ENCODE results near the gene ACADS. TPM values are rescaled to one million over a fixed set of nuclear protein-coding genes. Genes with fewer than 3 reads are reported as not detected.
A peak's percentile ranks its signal among the peaks of the same experiment; 100 is the strongest.

ACADS gene
- total RNA-seq, 2 experiments from 2014 or later = 15.5 to 20.1 TPM

DNA sequence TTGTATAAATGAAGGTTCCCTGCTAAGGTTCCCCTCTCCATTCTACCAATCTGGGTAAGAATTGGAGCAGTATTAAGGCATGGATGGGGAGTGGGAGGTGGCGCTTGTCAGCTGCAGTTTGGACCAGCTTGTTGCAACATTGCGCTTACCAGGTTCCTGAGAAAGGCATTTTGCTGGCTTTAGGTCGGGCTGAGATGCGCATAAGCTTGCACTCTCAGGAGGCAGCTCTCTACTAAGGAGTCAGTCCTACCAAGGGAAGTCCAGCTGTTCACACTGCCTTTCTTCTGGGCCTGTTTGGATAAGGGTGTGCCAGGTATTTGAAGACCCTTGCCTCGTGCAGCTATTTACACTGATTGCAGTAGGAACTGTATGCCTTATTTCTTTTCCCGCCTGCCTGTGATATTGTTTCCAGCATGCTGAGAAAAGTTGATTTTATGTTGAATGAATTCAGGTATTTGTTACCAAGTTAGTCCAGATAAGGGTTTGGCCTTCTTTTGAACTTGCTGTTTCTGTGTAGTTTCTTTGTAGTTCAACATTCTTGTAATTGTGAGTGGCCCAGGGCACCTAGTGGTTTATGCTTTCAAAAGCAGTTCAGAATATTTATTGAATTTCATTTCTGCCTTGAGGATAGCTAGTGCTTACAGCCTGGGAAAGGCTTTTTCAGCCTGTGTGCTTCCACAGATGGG is 36.1 kb upstream of the ACADS start:
- Mint-ChIP-seq H3K9me3 (no peaks in the 10 kb centered on the region), H3K4me3 (peak overlapping the region; percentile 89), H3K27me3 (no peaks in the 10 kb centered on the region), H3K27ac (no peak overlapping the region), H3K36me3 (ENCODE audit: low read depth) (peaks cover 14% of the 10 kb centered on the region), H3K4me1 (peaks cover 71% of the 10 kb centered on the region)
- DNase-seq = no peak
- ChIA-PET CTCF (interaction anchor here (0.9 to 1.6 kb wide), 3 partner anchors 9 to 137 kb away, joined by 3 to 6 read pairs (median 3); no protein-coding TSS in a partner anchor), POLR2A (interaction anchor here (0.6 kb wide), 1 partner anchor 689 kb away, joined by 3 read pairs; no protein-coding TSS in a partner anchor)

DNA sequence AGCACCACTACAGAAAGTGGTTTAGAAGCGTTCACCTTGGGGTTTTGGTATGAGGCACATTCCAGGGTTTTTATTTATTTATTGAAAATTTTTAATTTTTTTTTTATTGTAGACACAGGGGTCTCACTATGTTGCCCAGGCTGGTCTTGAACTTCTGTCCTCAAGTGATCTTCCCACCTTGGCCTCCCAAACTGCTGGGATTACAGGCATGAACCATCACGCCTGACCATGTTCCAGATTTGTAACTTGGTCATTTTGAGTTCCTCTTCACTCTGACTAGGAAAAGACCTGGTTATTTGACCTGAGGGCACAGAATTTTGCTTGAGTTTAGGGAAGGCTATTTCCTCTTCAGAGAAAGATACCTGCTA is 35.6 kb upstream of the ACADS start:
- Mint-ChIP-seq H3K27me3 (no peaks in the 10 kb centered on the region), H3K9me3 (no peaks in the 10 kb centered on the region), H3K36me3 (ENCODE audit: low read depth) (peaks cover 19% of the 10 kb centered on the region), H3K27ac (no peak overlapping the region), H3K4me3 (no peak overlapping the region), H3K4me1 (peaks cover 66% of the 10 kb centered on the region)
- ChIA-PET CTCF (interaction anchor here (0.6 to 1.6 kb wide), 4 partner anchors 9 to 187 kb away, joined by 3 to 6 read pairs (median 3); no protein-coding TSS in a partner anchor), POLR2A (no interaction called here)
- no peak for DNase-seq

DNA sequence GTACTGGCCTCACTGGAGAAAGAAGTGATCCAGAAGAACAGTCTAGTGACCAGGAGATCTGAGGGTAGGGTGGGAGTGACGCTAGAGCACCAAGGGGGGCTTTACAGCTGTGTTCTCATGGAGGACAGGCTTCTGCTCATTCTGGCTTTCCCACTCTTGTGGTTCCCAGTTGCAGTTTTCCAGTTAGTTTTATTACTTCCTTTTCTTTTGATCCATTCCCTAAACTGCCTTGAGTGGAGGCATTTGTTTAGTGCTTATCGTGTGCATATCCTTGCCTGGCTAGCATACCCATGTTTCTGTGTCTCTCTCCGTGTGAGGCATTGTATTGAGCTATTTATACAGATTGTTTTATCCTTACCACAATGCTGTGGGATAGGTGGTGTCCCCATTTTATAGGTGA is 34.6 kb upstream of the ACADS start:
- no peak for DNase-seq
- Mint-ChIP-seq H3K9me3 (no peaks in the 10 kb centered on the region), H3K36me3 (ENCODE audit: low read depth) (peaks cover 25% of the 10 kb centered on the region), H3K27ac (no peak overlapping the region), H3K4me1 (peaks cover 60% of the 10 kb centered on the region), H3K27me3 (no peaks in the 10 kb centered on the region), H3K4me3 (no peak overlapping the region)
- ChIA-PET POLR2A (no interaction called here), CTCF (interaction anchor here (1.0 to 1.6 kb wide), 2 partner anchors 8 to 15 kb away, joined by 3 to 6 read pairs; no protein-coding TSS in a partner anchor)

DNA sequence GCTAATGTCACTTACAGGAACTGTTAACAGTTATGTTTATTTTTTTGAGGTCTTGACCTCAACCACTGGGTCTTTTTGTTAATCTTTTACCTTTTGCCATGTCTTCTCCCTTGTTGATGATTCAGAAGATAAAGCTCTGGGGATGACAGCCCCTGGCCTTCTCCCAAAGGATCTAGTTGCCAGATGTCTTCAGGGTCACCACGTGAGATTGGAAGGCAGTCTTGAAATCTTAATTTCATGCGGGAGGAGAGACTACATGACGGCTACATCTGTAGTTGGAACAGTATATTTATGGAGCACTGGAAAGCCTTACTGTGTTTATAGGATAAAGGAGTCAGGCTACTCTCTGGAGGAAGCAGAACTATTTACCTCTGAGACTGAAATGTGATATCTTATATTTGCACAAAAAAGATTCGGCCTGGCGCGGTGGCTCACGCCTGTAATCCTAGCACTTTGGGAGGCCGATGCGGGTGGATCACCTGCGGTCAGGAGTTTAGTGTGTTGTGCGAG is 33.0 kb upstream of the ACADS start:
- no peak overlapping the region for H3K4me3 Mint-ChIP-seq
- ChIA-PET POLR2A (no interaction called here), CTCF (interaction anchor here (1.0 to 1.4 kb wide), 2 partner anchors 43 to 659 kb away, joined by 4 read pairs; partner anchors contain the start of gene ANAPC5)
- H3K27ac Mint-ChIP-seq = peak overlapping the region; percentile 25
- H3K36me3 Mint-ChIP-seq (ENCODE audit: low read depth) = peaks cover 39% of the 10 kb centered on the region
- DNase-seq = no peak
- H3K4me1 Mint-ChIP-seq = peaks cover 60% of the 10 kb centered on the region
- H3K9me3 Mint-ChIP-seq = no peaks in the 10 kb centered on the region
- H3K27me3 Mint-ChIP-seq = no peaks in the 10 kb centered on the region

DNA sequence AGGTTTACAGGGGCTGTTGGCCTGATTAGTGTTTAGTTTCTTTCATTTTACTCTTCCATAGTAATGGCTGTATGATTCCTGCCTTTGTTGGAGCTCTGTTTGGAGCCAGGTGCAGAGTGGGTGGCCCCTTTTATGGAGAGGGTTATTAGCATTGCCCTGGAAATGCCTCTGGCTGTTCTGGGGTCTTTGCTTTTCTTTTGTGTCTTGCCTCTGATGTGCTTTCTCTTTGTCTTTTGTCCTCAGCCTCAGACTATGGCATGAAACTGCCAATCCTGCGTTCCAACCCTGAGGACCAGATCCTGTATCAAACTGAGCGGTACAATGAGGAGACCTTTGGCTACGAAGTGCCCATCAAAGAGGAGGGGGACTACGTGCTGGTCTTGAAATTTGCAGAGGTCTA is 31.8 kb upstream of the ACADS start:
- no peak for DNase-seq
- Mint-ChIP-seq H3K9me3 (no peaks in the 10 kb centered on the region), H3K4me1 (peaks cover 47% of the 10 kb centered on the region), H3K36me3 (ENCODE audit: low read depth) (peaks cover 46% of the 10 kb centered on the region), H3K27ac (no peak overlapping the region), H3K27me3 (no peaks in the 10 kb centered on the region), H3K4me3 (no peak overlapping the region)
- POLR2A ChIA-PET = no interaction called here
- CTCF ChIA-PET = interaction anchor here (2.2 kb wide), 1 partner anchor 16 kb away, joined by 7 read pairs; the partner anchor contains the start of gene UNC119B

DNA sequence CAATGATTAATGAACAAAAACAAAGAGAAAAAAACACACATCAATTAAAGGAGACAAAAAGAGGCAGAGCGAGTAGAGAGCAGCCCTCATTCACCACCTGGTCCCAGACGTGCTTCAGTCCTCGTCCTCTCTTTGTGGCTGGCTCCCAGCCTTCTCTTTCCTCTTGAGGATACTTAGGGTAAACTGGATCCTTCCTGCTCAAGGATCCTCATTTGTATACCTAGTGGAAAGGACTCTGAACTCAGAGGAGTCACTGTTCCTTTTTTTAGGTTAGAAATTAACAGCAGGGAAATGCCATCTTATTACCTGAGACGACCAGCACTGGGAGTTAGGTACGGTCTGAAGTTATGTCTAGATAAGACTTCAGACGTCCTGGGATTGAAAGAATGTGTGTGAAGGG is 29.0 kb upstream of the ACADS start:
- POLR2A ChIA-PET = no interaction called here
- CTCF ChIA-PET = interaction anchor here (0.6 kb wide), 1 partner anchor 390 kb away, joined by 3 read pairs; no protein-coding TSS in a partner anchor

DNA sequence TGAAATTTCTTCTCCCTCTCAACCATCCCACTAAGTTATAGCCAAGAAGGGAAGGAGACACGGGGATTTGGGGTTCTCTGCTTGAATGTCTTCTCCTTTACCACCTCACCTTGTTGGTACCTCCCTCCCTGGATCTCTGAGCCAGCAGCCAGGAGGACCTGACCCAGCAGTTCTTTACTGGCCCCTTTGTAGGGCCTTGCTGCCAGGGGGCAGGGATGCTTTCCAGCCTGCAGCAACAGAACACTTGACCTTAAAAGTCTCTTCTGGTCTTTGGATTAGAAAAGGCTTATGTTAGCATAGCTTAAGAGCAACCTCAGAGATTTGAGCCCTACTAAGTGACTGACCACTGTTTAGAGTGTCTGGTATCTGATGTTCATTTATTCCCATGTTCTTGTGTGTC is 28.3 kb upstream of the ACADS start:
- Mint-ChIP-seq H3K9me3 (no peaks in the 10 kb centered on the region), H3K27me3 (no peaks in the 10 kb centered on the region), H3K4me3 (no peak overlapping the region), H3K27ac (peak overlapping the region; percentile 38), H3K36me3 (ENCODE audit: low read depth) (peaks cover 61% of the 10 kb centered on the region), H3K4me1 (peaks cover 15% of the 10 kb centered on the region)
- ChIA-PET POLR2A (no interaction called here), CTCF (interaction anchor here (0.6 to 2.9 kb wide), 8 partner anchors 9 to 389 kb away, joined by 3 to 11 read pairs (median 4); partner anchors contain the start of gene UNC119B)
- no peak for DNase-seq

More for the DNA sequence above, 29.0 kb upstream of the ACADS start:
- Mint-ChIP-seq H3K27ac (no peak overlapping the region), H3K4me3 (no peak overlapping the region), H3K27me3 (no peaks in the 10 kb centered on the region), H3K4me1 (peaks cover 22% of the 10 kb centered on the region), H3K9me3 (no peaks in the 10 kb centered on the region), H3K36me3 (ENCODE audit: low read depth) (peaks cover 59% of the 10 kb centered on the region)
- DNase-seq = no peak

DNA sequence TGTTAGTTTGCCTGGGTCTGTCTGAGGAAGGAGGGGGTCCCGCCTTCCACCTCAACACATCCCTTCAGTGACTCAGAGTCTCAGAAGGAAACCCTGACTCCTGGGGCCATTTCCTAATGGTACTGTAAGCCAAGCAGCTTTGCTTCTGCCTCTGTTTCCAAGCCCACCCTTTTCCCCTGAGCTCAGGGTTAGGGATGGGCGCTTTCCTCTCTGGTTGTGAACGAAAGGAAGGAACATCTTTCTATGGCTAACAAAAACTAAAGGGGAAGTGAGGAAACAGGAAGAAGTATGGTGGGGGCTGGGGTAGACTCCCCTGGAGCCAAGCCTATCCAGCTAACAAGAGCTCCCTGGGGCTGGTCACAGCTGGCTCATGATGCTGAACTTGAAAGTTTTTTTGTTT is 27.0 kb upstream of the ACADS start:
- Mint-ChIP-seq H3K36me3 (ENCODE audit: low read depth) (peaks cover 60% of the 10 kb centered on the region), H3K9me3 (no peaks in the 10 kb centered on the region), H3K4me1 (peaks cover 2% of the 10 kb centered on the region), H3K4me3 (no peak overlapping the region), H3K27me3 (no peaks in the 10 kb centered on the region), H3K27ac (no peak overlapping the region)
- ChIA-PET POLR2A (no interaction called here), CTCF (interaction anchor here (1.1 to 2.9 kb wide), 6 partner anchors 9 to 52 kb away, joined by 3 to 11 read pairs (median 4); partner anchors contain the start of gene UNC119B)
- no peak for DNase-seq

DNA sequence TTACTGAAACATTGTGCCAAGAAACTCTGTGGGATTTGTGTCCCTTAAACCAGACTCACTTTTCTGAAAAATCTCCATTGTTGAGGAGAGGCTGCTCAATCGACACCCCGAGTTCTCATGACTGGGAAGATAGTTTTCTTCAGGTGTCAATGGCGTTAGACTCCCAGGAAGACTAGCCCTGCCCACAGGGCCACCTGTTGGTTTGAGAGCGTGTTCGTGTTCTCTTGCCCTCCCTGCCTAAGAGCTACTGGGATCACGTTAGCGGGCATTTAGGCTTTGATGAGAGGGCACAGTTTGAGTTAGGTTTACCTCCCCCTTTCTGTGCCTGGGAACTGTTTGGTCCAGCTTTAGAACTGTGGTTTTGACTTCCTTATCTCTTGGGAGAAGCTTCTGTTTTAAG is 26.1 kb upstream of the ACADS start:
- CTCF ChIA-PET = interaction anchor here (1.0 to 2.9 kb wide), 4 partner anchors 9 to 66 kb away, joined by 3 to 11 read pairs (median 5); no protein-coding TSS in a partner anchor
- POLR2A ChIA-PET = no interaction called here
- Mint-ChIP-seq H3K27ac (no peak overlapping the region), H3K36me3 (ENCODE audit: low read depth) (peaks cover 54% of the 10 kb centered on the region), H3K4me1 (no peaks in the 10 kb centered on the region), H3K9me3 (no peaks in the 10 kb centered on the region), H3K27me3 (no peaks in the 10 kb centered on the region), H3K4me3 (no peak overlapping the region)
- DNase-seq = no peak

DNA sequence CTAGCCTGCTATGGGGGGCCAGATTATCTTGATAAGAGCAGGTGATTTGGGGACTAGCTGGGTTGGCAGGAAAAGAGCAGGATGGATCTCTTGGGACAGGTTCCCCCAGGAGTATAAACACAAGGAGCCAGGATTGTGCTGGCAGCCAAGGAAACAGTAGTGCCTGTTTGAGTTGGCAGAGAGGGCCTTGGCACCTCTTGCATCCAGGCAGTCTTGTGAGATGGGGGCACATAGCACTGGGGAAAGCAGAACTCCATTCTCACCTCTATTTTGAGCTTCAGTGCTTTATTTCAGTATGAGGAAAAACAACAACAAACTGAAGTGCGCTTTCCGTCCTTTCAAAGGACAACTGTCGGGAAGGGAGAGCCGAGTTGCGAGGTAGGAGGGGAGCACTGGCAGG is 24.7 kb upstream of the ACADS start:
- no peak for DNase-seq
- CTCF ChIA-PET = interaction anchor here (0.6 to 1.5 kb wide), 4 partner anchors 8 to 1990 kb away, joined by 3 read pairs; no protein-coding TSS in a partner anchor
- no peak overlapping the region for H3K27ac Mint-ChIP-seq
- H3K4me3 Mint-ChIP-seq = no peak overlapping the region
- H3K36me3 Mint-ChIP-seq (ENCODE audit: low read depth) = peaks cover 44% of the 10 kb centered on the region
- no peaks in the 10 kb centered on the region for H3K27me3 Mint-ChIP-seq
- no peaks in the 10 kb centered on the region for H3K9me3 Mint-ChIP-seq
- POLR2A ChIA-PET = no interaction called here
- H3K4me1 Mint-ChIP-seq = no peaks in the 10 kb centered on the region

DNA sequence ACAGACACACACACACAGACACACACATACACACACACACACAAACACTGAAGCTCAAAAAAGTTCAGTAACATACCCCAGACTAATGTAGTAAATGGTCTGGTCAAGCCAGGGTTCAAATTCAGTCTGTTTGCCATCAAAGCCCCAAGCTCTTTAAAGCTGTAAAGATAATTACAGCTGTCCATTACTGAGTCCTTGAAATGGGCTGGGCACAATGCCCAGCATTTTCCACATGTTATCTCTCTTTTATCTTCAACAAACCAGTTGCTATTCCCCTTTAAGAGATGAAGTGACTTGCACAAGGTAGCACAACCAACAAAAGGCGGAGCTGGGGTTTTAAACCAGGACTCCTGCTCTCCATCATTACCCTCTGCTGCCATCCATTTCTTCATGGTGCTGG is 23.0 kb upstream of the ACADS start:
- DNase-seq = no peak
- Mint-ChIP-seq H3K27me3 (no peaks in the 10 kb centered on the region), H3K4me1 (no peaks in the 10 kb centered on the region), H3K36me3 (ENCODE audit: low read depth) (peaks cover 29% of the 10 kb centered on the region), H3K9me3 (no peaks in the 10 kb centered on the region), H3K4me3 (no peak overlapping the region), H3K27ac (no peak overlapping the region)
- CTCF ChIA-PET = interaction anchor here (1.3 kb wide), 1 partner anchor 270 kb away, joined by 3 read pairs; no protein-coding TSS in a partner anchor
- POLR2A ChIA-PET = no interaction called here

DNA sequence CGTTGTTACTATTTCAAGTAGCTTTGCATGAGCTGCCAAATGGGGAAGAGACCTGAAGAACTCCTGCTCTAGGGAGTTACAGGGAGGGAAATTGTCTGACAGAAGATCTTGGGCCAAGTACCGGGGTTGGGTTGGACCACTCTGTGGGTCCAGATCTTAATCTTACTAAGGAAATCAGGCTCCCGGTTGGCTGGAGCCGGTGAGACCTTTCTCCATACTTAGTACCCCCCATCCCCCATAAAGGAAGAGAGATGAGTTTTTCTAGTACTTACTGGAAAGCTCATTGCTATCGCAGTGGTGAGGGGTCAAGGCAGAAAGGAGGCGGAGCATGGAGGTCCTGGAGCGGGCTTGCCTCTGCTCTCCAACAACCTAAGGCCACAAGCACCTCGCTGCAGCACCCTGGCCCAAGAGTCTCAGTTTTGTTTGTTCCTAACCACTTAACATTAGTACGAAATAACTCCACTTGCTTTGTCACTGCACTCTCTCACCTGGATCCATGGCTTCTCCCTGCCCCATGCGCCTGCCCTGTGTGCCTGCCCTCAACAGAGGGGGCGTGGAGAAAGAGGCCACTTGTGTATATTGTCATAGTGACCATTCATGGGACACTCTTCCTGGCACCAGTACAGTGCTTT is 22.2 kb upstream of the ACADS start:
- Mint-ChIP-seq H3K4me1 (no peaks in the 10 kb centered on the region), H3K27ac (no peak overlapping the region), H3K9me3 (no peaks in the 10 kb centered on the region), H3K27me3 (no peaks in the 10 kb centered on the region), H3K4me3 (no peak overlapping the region), H3K36me3 (ENCODE audit: low read depth) (peaks cover 25% of the 10 kb centered on the region)
- POLR2A ChIA-PET = no interaction called here
- CTCF ChIA-PET = no interaction called here
- no peak for DNase-seq

DNA sequence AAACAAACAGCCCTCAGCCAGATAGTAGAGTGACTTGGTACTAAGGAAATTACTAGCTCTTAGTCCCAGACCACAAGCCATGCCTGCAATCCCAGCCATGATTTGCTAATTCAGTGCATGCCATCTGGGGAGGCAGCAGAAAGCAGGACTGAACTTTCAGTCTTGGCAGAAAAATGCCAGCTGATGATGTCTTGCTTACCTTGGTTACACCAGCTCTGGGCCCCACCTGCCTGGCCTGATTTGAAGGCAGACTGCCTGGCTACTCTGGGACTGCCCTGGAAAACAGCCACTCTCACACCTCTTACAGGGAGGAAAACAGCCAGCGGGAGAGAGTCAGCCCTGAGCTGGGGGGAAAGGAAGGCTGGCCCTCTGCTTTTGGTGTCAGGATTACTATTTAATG is 20.0 kb upstream of the ACADS start:
- ChIA-PET POLR2A (no interaction called here), CTCF (interaction anchor here (0.8 to 1.3 kb wide), 4 partner anchors 15 to 56 kb away, joined by 3 read pairs; no protein-coding TSS in a partner anchor)
- Mint-ChIP-seq H3K27me3 (no peaks in the 10 kb centered on the region), H3K4me3 (no peak overlapping the region), H3K27ac (no peak overlapping the region), H3K36me3 (ENCODE audit: low read depth) (peaks cover 13% of the 10 kb centered on the region), H3K9me3 (no peaks in the 10 kb centered on the region), H3K4me1 (peaks cover 7% of the 10 kb centered on the region)
- no peak for DNase-seq

Data from activated CD4-positive, alpha-beta T cell treated with anti-CD3 and anti-CD28 coated beads, Interleukin-2, amount 10 ng/mL, durations not matched to agents 7 days and 5 days (primary cell).